Peyer's patch (tissue), 4 donors: ENCODE measurements around the gene TMEM123.

Experiments
- CTCF ChIP-seq, 6 experiments: fragments of 450-650 bp in 4 of 6; fragments of 200-600 bp in 2 of 6; sonication (generic) in 1 of 6; IDR thresholded peaks; one replicate each; pipeline ENCODE4 v1.5.1; 2017 to 2019; ENCODE audit warnings: antibody characterized with exemption in 6 of 6, mild to moderate bottlenecking in 3 of 6, moderate library complexity in 1 of 6
- POLR2A ChIP-seq, 2 donors: fragments of 450-650 bp; IDR thresholded peaks; one replicate each; pipeline ENCODE4 v1.5.1; 2017; ENCODE audit warnings: antibody characterized with exemption in 2 of 2, mild to moderate bottlenecking in 2 of 2, moderate library complexity in 2 of 2

- no peak for TF ChIP-seq CTCF (IDR thresholded peaks at IDR 0.05)
- TF ChIP-seq POLR2A (IDR thresholded peaks at IDR 0.05): no peak
Observed at GRCh38 chr11:102396708-102397563, 55.6 kb downstream of the TMEM123 start.
